NCI-H82 (cell line): ENCODE data around the gene GUCY1A1.

Experiments used
- DNase-seq: peaks from one replicate; lab custom pipeline; 2025; lab: John Stamatoyannopoulos, UW

The GUCY1A1 gene

DNA sequence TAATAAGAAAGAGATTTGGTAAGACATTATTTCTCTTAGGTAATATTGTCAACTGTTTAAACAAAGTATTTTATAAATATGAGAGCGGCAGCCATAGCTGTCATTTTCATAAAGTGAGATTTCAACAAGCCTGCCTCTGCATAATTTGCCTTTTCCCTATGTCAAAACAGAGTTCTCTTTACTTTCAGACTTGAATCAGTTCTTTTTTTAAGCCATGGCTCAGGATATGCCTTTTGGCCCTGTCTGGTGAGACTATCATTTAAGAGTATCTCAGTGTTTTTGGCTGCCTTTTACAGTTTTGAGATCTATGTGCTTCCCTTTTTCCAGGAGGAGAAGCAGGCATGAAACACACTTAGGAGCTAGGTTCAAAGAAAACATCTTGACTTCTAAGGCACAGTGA, 7.5 kb upstream of the GUCY1A1 start:
- DNase-seq, result no peak

DNA sequence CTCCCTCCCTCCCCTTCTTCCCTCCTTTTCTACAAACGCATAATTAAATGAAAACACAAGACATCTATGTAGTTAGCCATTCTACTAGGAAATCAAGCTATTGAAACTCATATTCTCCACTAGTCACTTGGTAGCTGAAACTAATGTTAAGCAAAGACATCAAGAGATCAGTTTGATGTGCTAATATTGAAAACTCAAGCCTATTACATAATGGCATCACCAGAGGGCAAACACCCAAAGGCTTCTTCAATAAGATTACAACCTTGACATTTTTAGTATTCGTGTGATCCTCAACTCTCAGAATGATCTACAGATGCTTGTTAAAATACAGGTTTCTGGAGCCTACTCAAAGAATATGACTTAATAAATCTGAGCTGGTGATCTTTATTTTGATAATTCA, 6.2 kb upstream of the GUCY1A1 start:
- DNase-seq, result no peak

DNA sequence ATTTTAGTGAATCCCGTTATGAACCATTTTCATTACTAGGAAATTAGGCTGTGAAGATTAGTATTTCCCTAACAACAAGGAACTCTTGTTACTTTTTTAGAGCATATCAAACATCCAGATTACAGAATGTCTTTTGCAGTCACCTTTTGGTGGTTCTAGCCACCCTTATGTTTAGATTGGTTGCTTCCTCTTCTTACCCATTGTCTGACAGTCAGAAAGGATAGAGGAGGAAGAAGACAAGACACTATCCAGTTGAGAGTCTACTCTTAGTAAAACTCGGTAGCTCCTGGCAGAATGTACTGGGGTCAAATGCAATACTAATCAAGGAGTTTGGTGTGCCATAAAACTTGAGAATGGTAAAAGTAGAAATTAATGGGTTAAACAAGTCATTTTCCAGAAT, 1.6 kb upstream of the GUCY1A1 start:
- no peak for DNase-seq

DNA sequence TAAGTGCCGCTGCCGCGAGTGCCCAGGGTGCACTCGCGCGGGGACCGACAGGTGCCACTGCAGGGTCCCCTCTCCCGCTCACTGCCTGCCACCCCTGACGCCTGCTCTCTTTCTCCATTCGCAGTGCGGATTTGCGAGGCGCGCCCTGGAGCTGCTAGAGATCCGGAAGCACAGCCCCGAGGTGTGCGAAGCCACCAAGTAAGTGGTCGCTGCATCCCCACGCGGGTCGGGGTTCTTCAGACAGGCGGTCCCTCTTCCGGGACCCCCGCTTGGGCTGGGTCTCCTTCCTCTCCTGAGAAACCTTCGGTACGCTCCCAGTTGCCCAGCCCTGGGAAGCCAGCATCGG, 547 bp downstream of the GUCY1A1 start:
- peak; percentile 79 for DNase-seq

DNA sequence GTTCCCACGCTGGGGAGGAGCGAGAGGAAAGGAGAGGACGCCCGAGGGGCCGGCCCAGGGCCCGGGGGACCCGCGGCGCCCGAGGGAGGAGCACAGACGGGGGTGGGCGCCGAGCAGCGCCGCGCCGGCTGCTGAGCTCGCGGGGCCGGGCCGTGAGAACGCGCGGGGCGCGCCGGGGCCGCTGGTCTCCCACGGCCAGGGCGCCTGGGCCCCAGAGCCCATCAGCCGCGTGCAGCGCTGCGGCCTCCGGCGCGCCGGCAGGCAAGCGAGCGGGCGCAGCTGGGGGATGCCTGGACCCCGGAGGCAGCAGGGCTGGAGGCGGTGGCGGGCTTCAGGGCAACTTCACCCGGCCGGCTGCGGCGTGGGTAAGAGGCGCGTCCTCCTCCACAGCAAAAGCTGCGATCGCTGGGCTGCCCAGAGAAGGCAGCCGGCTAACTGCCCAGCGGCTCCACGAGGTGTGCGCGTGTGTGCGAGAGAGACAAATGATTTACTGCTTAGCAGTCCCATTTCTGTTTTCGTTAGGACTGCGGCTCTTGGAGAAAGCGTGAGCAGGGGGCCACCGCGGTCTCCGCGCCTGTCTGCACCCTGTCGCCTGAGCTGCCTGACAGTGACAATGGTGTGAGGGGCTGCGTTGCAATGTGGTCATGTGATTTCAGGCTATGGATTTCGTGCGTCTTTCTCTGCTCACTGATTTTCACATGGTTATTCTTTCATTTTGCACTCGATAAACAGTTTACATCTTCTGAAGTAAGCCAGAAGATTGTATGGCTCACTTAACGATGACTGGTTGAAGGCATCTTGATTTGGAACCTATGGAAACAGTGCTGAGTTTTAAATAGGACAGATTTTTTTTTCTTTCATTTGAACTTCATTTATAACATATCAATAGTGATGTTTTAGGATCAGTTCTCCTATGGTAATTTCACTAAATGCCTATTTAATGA, 1.2 kb downstream of the GUCY1A1 start:
- DNase-seq, result peak; percentile 77

DNA sequence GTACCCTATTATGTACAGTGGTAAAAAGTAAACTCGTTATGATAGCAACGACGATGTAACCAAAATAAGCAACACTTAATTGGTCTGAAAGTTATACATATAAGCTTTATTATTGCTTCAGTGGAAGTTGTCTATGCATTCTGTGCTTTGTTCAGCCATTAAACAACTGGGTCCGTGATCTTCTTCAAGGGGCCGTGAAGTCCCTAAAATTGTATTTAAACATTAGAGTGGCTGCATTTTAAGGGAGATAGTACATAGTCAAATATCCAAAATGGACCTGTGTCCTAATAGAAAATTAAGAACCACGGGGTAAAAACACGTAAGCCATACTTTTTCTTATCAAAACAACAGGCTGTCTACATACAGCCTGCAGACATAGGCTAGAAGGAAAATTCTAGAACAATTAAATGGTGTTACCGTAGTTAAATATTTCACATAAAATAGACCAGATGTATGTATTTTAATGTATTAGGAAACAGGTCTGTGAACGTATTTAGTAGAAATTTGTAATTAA, 2.1 kb downstream of the GUCY1A1 start:
- DNase-seq, result no peak

DNA sequence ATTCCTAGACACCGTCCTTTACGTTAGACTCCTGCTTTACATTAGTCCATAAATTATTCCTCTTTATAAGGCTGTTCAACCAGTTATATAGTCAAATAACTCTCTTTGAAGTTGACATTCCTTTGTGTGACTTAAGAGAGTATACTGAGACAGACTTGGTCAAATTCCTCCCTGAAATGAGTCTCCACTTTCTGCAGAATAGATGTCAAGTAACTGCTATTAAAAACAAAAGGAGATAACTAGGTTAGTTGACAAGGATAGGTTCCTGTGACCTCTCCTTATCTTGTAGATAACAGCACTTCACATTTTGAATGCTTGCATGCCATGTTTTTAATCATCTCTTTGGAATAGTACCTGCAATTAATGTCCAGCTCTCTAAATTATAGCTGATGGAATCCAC, 5.7 kb downstream of the GUCY1A1 start:
- DNase-seq, result no peak

DNA sequence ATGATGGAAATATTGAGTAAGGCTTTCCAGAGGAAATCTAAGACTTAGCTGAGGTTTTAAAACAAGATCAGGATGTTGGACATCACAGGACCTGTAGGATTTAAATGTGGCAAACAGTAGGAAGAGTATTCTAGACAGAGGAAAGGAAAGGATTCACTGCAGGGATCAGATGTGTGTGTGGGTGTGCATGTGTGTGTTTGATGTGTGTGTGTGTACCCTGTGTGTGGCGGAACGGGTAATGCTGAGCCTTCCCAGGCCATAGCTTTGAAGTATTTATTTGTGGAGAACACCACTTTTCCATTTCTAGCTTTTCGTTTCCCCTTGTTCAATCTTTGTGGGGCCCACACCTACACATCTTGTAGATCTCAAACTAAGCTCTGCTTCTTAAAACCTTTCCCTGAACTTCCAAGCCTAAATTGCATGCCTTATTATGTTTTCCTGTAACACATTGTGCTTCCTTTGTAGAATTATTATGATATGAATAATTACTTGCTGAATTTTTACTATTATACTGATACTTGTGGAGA, 6.9 kb downstream of the GUCY1A1 start:
- no peak for DNase-seq

DNA sequence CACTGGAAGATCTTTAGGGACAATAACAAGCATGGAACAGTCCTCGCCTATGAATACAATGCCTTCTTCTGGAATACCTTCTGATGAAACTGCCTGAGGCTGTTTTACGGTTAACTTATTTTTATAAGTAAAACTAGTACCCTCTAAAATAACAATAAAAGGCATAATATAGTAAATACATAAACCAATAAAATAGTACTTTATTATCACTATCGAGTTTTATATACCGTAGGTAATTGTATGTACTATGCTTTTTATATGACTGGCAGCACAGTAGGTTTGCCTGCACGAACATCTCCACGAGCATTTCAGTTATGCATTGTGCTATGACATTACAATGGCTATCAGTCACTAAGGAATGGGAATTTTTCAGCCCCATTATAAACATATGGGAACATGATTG, 8.0 kb downstream of the GUCY1A1 start:
- DNase-seq, result no peak

DNA sequence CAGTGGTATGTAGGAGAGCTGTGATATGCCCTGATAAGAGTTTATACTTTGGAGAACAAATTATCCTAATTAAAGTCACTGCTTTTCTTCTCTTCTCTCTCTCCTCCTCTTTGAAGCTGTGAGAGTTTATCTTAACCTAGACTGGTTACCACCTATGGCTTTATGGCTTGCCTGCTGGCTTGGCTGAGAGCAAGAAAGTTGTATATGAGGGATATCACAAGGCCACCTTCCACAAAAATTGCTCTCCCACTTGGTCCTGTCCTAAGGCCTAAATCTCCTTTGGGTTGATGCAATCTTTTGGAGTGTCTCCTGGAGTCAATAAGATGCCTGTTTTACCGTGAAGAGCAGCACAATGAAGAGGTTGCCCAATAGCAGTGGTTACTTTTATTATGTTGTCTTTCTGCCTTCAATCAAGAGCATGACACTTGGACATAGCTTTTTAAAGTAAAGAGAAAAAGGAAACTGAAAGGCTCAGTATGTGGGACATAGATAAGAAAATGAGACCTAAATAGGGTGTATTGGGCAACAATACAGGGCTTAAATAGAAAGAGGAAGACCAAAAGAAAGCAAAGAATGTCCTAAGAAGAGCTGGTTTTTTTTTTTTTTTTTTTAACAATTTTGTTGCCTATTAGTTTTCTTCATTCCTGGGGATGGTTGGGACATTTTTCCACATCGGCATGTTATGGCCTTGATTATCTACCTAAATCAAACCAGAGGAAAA, 9.2 kb downstream of the GUCY1A1 start:
- no peak for DNase-seq

DNA sequence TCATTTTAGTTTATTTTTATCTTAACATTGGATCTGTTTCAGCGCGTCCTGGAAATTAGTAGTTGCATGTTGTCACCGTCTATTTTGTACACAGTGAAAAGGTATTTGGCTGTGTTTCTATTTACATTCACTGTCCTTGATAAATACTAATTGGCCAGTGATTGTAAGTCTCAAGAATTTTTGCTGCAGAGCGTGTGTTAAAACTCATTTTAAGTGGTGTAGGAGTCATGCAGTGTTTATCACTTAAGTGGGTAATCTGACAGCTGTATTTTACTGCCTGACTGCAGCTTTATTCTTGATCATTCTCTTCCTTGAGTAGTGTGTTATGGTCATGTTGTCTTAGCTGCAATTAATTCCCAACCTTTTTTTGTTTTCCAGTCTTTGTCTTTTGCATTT, 9.8 kb downstream of the GUCY1A1 start:
- peak; percentile 59 for DNase-seq

DNA sequence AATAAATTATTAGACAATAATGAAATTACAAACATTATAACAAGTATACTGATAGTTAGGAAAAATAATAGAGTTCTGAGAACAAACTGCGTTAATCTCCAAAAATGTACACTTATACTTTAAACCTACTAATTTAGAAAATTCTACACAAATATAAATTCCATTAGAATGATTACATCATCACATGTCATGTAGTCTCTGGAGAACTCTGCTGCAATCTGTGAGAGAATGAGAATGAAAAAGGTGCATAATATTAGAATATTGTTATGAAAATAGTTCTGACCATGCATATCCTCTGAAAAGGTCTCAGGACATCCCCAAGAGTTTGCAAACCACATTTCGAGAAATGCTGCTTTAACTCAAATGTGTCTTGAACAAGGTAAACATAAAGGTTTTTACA, 11.4 kb downstream of the GUCY1A1 start:
- no peak for DNase-seq

DNA sequence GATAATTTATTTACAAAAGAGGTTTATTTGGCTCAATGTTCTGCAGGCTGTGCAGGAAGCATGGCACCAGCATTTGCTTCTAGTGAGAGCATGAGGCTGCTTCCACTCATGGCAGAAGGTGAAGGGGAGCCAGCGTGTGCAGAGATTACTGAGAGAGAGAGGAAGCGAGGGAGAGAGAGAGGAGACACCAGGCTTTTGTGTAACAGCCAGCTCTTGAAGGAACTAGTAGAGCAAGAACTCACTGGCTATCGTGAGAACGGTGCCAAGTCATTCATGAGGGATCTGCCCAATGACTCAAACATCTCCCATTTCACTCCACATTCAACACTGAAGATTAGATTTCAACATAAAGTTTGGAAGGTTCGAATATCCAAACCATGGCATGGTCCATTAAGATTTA, 12.7 kb downstream of the GUCY1A1 start:
- no peak for DNase-seq

DNA sequence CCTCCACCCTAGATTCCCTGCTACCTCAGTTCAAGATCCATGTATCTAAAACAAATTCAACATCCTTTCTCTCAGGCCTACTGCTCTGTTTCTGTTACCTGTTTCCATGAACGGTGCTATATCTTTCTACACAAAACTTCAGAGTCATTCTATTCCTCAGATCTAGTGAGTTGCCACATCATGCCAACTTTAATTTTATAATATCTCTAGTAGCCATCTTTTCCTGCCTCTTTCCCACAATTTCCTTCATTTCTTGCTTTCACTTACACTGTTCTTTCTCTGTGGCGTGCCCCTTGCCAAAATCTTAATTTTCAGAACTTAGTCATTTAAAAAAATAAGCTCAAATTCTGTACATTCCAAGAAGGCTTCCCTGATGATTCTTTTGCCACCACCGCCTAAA, 15.2 kb downstream of the GUCY1A1 start:
- no peak for DNase-seq

DNA sequence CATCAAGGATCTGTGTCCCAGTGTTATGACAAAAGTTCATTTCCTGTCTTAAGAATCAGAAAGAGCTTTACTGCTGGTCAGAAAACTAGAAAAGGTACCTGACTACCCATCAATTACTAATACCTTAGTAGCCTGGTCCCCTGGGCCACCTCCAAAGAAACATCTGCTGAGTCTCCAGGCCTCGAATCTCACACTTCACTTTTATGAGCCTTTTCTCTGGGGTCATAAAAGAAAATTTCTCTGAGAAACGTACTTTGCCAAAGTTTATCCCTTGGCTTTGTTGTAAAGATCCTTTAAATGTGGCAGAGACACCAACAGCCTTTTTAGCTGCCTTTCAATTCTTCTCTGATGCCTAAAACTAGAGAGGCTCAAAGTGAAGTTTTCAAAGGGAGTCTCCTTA, 17.8 kb downstream of the GUCY1A1 start:
- DNase-seq, result no peak

DNA sequence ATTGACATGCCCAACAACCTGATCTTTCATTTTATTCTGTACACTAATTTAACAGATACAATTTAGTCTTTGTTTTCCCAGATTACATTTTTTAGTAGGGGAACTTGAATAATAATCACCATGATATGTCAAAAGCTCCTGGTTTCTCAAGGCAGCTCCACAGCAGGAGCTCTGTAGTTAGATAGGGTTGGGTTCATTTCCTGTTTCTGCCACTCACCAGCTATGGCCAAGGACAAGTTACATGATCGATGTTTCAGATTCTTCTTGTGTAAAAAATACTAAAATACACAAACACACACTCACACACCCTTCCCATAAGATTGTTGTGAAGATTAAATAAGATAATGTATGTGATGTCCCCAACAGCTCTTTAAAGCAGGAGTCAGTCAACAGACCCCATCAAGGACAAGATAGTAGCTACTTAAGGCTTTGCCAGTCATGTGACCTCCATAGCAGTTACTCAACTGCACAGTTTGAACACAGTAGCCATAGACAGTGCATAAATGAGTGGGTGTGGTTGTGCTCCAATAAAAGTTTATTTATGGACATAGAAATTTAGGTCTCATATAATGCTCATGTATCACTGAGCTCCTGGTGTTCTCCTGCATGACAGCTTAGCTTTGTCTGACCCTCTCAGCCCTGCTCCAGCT, 18.4 kb downstream of the GUCY1A1 start:
- no peak for DNase-seq

DNA sequence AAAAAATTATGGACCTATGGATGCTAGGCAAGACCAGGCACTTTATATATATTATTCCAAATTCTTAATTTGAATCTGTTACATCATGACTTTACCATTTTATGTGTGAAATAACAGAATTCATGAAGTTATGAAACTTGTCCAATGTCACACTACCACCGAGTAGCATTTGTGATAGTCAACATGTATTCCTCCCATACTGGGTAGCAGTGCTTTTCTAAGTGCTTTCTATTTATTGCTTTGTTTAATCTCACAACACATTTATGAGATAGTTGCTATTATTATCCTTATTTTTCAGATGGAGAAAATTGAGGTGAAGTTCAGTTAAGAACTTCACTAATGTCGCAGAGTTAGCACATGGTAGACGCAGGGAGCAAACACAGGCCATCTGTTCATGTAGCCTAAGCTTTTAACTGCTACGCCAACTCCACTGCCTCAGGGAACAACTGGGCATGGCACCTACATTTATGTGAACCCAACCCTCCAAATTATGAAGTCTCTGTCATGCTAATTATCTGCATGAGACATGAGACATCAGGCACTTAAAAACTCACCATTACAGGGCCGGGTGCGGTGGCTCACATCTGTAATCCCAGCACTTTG, 20.8 kb downstream of the GUCY1A1 start:
- DNase-seq, result peak; percentile 50

DNA sequence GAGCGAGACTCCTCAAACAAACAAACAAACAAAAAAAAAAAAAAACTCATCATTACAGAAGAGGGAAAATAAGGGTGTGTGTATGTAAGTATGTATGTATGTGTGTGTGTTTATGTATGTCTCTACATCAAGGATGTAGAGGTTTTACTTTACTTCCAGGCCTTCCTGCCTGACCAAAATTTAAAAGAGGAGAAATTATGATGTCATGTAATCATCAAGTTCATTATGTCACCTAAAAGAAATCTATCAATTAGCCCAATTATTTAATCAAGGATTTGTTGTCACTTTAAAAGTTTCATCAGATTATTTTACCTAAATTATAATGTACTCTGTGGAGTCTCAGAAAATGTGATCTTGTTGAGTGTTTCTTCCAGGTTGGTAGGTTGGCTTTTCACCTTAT, 21.6 kb downstream of the GUCY1A1 start:
- DNase-seq, result no peak

DNA sequence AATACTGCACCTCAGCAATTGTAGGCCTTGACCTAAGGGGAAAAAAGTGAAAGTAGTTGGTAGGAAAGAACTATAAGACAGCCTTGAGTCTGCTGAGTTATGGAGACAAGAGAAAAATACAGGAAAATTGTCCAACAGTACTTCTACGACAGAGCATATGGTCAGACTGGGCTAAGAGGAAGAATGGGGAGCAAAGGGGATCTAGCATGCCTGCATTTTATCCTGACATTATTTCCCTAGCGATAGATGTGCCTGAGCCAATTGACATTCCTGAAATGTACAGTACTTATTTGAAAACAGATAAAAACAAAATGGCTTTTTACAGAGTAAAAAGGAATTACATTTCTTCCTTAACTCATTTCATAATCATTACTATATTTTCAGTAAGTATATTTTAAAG, 22.2 kb downstream of the GUCY1A1 start:
- DNase-seq, result no peak

DNA sequence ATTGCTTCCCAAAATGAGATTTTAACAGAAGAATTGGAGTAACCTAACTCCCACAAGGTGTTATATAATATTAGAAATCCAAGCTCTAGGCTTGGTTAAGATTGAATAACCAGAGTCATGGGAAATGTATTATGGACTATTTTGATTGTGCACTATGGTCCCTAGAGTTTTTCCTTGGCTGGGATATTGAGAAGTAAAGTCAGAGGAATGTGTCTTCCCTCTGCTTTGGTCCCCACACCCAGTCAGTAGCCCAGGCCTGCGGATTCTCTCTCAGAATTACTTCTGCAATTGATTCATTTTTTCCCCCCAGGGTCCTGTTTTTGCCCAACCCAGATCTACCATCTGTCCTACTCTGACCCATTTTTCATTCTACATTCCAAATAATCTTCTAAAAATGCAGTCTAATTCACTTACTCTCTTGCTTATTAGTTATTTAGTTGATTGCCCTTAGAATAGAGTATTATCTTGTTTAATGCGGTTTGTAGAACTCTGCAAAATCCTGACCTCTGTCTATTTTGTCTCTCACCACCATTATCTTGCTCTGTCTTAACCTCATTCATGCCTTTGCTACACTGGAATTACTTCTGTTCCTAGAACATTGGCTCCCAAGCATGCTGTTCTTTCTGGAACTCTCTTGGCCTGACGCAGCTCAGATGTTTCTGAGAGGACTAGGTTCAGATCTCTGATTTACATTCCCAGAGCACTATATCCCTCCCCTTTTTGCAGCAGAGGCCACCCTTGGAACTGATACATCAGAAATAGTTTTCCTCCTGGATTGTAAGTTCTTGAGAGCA, 23.6 kb downstream of the GUCY1A1 start:
- no peak for DNase-seq

DNA sequence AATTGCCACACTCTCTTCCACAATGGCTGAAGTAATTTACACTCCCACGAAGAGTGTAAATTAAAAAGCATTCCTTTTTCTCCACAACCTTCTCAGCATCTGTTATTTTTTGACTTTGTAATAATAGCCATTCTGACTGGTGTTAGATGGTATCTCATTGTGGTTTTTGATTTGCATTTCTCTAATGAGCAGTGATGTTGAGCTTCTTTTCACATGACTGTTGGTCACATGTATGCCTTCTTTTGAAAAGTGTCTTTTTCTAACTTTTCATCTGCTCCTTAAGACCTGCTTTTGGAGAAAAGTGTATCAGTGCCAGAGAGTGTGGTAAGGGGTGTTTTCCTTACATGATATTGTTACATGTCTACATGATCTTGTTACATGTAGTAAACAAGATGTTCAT, 25.7 kb downstream of the GUCY1A1 start:
- no peak for DNase-seq
